ENCODE data around the gene CTSD.

The CTSD gene

DNA sequence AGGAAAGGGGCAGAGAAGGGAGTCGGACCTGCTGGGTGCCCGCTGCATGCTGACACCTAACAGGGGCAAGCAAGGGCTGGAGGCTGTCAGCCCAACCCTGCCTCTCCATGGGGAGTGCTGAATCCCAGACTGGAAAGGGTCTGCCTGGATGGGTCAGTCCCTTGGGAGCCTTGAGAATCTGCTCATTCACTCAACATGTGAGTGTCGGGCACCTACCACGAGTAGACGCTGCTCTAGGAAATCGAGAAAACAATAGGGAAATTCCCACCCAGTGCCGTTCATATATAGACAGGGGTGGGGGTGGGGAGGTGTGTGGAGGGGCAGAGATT is 4.4 kb upstream of the CTSD start:
- no peak for DNase-seq

DNA sequence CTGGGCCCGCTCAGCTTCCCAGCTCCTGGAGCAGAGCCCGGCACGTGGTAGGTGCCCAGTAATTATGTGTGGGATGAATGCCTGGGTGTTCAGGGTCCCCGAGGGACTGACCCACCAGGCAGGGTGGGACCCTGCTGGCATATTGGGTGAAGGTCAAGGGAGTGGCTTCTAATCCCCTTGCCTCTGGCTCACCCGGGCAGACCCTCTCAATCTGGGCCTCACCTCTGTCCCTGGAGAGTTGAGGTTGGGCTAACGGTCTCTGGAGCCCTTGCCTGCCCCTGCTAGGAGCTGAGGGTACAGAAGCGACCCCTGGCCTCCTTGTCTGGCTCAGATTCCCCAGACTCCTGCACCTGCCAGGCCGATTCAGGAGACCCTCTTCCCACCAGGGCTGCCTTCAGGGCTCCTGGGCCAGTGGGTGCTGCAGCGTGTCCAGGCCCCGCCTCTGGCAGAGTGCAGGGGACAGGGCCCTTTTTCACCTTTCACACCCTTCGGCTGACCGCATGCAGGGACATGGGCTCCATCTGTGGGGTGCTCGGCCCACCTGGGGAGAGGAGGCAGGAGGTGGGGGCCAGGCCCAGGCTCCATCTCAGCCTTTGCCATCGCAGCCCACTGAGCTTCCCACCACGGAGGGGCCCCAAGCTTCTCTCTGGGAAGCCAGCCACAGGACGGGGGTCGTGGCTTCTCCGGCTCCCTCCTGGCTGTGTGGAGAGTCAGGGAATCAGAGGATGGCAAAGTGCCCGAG is 3.8 kb upstream of the CTSD start:
- DNase-seq = no peak

DNA sequence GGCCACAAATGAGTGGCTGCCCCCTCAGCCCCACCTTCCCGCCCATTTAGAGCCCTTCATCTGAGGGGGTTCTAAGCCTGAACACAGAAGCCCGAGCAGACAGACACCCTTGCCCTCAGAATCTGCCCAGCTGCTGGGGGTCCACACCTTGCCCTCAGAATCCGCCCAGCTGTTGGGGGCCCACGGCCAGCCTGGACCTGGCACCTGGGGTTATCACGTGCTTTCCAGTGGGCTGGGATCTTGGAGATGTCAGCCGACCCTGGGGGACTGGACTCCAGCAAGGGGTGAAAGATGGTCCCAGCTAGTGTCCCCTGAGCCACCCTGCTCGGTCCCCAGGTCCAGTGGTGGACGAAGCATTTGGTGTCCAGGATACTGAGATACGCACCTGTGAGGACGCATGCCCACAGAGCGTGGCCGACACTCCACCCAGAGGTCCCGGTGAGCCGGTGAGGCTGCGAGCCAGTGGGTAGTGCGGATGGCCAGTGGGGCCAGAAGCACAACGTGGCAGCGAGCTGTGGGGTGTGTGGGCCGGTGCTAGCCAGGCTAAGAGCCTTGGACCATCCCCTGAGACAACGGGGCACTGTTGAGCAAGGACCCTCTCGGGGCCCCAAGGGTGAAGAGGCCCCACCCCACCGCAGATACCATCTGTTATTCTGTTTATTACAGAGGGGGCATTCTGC is 3.1 kb upstream of the CTSD start:
- DNase-seq = no peak

DNA sequence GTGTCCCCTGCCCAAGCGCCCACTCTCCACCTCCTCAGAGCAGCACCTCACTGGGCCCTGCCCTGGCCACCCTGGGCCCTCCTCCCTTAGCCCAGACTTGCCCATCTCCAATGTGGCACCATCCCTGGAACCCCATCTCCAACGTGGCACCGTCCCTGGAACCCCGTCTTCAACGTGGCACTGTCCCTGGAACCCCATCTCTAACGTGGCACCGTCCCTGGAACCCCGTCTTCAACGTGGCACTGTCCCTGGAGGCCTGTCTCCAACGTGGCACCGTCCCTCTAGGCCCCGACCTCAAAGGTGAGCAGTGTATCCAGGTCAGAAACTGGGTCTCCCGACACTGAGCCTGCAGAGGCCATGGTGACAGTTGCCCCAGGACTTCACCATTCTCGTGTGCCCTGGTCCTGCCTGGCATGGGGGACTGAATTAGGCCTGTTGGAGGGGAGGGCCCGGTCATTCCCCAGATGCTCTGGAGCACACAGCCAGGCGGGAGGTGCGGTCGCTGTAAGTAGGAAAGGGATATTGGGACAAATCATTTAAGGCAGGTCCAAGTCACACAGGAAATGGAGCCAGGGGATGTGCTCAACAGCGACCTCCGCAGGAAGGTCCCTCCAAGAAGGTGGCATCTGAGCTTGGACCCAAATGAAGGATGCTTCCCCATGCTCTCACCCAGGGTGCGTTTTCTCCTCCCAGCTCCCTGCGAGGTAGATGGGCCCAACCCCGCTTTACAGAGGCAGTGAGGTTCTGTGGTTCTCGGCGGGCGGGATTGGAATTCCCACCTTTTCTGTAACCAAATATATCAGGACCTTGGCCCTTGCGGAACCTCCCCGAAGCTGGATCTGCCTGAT is 2.4 kb upstream of the CTSD start:
- DNase-seq = no peak

DNA sequence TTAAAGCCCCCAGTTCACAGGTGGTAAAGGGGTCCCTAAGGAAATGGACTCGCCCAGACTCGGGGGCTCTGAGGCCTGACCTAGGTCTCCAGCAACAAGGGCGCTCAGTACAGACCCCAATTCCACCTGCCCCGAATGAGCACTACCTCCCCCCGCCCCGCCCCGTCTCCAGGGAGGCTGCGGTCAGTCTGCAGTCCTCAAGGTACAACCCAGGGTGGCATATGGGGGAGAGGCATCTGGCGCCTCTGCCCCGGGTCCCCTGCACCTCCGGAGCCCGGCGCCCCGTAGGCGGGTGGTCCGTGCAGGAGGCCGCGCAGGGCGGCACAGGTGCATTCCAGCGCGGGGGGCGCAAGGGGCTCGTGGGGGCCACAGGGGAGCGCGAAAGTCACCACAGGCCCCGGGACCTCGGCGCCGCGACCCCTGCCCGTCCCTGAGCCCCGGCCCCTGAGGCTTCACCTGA is 361 bp downstream of the CTSD start:
- DNase-seq = no peak

DNA sequence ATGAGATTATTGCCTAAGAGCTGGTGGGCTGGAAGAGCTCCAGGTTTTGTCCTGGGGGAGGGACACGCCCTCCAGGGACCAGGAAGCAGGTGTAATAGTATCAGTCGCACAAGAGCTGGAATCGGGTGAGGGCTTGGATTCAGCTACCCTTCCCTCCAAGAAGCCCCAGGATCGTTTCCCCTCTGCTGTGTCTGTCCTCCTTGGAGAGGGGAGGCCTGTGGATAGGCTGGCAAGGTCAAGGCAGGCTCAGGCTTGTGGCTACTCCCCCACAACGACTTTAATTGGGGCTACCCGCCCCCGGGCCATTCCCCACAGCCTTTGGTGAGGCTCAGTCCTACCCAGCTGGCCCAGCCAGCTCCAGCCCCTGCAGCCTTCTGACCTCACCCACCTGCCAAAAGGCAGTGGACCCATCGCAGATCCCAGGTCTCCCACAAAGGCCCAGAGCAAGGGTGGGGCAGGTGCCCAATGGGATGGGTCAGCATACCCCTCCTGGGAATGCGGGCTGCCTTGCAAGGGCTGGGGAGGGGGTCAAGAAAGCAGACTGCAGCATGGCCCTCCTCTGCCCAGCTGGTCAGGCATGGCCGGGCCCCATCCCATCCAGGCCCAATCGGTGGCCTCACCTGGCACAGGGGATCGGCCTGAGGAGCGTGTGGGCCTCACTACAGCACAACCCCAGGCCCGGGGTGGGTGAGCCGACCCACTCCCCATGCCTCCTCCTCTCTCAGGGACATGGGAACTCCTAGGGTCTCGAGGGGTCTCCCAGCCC is 1.0 kb downstream of the CTSD start:
- DNase-seq = no peak

DNA sequence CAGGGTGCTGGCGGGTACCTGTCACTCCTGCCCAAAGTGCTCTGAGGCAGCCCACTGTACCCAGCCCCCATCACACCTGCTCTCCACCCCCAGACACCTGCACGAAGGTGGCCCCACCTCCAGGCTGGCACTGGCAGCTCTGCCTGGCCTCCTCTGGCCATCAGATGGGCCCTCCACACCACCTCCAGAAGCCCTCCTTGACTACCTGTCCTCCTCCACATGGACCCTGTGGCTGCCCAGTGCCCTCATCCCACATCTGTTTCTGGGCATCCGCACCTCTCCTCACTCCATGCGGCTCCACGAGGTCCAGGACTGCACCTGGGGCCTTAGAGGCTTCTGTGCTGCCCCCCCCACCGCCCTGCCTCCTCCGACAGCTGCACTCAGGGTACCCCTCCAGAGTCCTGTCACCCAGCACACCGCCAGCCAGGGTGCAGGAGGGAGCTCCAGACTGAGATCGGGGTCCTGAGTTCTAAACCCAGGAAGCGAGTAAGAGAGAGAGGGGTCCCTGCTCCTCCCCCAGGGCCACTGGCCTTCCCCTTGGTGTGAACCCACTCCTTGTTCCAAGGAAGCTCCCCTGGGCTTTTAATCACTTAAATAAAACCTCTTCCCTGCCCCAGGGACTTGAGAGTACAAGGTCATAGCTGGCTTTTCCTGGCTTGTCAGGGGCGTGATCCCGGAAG is 1.7 kb downstream of the CTSD start:
- DNase-seq = no peak

DNA sequence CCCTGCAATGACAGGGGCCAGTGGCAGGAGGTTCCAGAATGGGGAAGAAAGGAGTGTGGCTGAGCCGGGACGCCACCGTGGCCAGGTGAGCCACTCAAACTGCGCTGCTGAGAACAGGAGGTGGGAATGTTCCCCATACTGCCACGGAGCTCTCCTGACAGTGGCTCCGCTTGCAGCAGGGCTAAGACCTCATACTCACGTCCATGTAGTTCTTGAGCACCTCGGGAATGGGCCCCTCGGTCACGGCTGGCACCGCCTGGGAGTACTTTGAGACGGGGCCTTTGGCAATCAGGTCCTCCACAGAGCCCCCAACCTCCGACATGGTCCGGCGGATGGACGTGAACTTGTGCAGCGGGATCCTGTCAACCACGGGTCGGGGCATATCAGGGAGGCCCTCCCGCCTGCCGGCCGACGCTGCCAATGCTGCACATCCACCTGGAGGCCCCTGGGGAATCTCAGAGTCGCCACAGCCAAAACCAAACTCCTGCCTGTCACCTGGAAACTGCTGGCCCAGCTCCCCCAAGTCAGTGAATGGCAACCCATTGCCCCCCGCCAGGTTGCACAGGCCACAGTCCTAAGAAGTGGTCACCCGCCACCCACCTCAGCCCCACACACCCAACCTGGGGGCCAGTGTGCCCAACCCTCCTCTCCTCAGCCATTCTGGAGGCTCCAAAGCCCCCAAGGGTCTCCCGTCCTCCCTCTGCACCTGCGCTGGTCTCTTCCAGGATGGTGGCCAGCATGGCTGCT is 2.4 kb downstream of the CTSD start:
- no peak for DNase-seq

DNA sequence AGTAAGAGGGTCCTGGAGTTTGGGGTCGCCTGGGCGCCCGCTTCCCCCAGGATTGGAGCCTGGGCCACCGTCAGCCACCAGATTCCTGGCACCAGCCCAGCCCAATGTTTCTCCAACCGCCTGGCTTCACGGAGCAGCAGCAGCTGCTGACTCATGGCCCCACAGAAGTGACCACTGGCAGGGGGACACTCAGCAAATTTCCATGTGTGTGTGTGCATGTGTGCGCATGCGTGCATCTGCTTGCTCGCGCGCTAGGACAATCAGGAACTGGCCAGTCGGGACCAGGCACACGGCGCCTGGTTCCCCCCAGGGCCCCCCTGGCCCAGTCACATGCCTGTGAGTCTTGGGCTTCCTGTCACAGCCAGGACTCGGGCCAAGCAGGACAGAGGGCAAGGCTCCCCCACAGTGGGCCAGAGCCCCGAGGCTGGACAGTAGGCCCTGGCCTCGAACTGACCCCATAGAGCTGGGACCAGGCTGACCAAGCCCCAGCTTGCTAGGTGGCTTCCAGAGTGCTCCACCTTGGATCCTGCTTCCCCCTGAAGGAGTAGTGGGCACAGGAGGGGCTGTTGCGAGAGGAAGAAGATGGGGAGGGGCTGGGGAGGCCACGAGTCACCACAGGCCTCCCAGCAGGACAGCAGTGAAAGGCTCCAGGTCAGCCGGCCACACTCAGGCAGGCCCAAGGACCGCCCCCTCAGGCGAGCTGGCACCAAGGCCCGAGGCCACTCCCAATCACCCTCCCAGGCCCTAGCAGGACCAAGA is 3.2 kb downstream of the CTSD start:
- no peak for DNase-seq

DNA sequence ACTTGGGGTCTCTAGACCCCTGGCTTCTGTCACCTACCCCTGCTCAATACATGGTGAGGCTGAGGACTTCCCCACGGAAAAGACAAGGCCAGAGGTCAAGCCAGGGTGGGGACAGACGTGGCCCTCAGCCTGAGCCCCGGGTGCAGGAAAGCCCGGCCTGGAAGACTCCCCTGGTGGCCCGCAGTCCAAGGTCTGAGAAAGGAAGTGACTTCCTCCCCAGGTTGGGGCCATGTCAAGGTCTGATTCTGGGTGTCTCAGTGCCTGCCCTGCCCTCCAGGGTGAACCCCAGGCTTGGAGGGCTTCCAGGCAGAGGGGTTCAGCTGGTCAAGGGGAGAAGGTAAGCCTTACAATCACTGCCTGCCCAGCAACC is 3.9 kb downstream of the CTSD start:
- no peak for DNase-seq

DNA sequence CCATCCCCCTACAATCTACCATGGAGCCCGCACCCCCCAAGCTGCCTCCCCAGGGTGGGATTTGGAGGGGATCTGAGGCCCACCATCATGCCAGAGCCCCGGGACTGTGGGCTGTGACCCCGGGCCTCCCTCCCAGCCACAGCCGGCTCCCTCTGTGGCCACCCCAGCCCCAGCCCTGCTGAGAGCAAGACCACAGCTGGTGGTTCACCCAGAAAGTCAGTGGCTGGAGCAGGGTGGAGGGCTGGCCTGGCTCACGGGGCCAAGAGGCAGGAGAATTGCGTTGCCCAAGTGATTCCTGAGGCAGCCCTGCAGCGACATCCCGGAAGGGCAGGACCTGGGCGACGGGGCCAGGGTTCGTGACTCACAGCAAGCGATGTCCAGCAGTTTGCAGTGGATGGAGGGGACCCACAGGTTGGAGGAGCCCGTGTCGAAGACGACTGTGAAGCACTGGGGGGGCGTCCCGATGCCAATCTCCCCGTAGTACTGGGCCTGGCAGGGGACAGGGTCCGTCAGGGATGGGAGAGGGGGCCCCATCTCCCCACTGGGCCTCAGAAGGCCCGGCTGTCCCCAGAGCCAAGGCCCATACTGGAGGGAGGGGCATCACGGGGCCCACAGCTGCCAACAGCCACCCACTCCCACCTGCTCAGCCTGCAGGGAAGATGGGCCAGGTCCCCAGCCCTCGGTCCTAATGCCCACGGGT is 4.4 kb downstream of the CTSD start:
- DNase-seq = no peak

DNA sequence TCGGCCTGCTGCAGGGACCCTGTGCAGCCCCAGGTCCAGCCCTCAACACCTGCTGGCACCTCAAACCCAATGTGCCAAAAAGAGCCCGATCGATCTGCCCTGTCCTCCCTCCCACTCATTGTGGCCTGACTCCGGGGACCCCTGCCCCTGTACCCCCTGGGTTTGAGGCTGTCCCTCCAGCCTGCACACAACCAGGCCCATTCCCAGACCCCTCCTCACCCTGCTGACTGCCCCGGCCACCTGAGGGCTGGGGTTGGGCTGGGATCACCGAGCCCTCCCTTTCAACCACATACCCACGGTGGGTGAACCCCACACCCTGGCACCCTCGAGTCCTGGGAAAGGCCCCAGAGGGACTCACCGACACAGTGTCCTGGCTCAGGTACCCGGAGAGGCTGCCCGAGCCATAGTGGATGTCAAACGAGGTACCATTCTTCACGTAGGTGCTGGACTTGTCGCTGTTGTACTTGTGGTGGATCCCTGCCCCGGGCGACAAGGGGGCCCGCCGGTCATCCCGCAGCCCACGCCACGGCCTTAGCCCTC is 5.0 kb downstream of the CTSD start:
- no peak for DNase-seq

DNA sequence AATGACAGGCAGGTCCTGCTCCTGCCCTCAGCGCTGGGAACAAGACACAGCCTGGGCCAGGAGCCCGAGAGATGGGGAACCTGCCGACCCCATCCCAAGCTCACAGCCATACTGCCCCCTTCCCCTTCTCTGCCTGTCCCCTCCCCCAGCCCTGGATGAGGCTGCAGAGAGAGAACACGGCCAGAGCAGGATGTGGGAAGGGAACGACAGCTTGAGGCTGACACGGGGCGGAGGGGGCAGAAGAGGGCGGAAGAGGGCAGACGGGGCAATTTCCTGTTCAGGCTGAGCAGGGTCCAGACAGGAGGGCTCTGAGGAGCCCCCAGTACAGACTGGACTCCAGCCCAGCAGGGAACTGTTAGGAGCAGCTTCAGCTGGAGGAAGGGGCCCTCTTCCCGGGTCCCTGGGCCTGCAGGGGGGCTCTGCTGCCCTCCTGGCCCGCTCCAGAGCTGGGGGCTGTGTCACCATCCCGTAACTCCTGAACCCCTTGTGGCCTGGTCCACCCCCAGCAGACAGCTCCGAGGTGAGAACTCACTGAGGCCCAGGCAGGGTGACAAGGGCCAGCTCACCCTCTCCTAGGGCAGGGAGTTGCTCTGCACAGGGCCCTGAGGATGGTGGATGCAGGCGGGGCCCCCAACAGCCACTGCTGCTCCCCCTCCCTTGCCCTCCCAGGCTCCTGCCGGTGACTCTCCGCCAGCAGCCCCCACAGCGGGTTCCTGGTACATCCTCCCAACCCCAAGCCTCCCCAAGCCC is 5.7 kb downstream of the CTSD start:
- peak; percentile 56 for DNase-seq

DNA sequence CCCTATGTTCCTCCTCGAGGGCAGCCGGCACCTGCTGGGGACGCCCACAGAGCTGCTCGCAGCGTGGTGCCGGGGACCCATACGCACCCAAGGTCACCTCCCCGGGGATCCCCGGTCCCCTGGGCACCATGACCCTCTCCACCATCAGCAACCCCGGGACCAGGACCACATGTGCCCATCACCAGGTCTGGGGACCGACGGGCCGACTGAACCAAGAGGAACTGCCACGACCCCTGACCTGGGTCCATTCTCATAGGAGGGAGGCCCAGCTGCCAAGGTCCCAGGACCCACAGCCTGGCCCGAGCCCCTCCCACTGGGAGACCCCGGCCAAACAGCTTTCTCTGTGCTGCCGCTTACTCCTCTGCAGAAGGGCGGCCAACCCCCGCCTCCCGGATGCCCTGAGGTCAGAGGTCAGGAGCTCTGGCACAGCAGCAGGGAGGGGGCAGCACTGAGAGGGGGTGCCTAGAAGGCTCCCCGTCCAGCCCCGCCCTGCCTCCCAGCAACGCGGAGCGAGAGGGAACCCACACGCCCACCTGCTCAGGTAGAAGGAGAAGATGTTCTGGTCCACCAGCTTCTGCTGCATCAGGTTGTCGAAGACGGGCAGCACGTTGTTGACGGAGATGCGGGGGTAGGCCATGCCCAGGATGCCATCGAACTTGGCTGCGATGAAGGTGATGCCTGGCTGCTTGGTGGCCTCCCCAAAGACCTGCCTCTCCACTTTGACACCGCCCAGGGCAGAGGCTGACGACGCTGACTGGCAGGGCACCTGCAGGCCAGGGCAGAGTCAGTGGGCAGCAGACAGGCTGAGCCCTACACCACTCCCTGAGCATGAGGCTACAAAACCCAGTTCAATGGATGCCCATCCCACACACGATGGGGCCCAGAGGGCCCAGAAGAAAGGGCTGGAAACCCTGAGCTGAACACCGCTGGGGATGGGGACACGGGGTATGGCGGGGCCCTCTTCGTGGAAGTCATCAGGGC is 6.6 kb downstream of the CTSD start:
- DNase-seq = no peak

DNA sequence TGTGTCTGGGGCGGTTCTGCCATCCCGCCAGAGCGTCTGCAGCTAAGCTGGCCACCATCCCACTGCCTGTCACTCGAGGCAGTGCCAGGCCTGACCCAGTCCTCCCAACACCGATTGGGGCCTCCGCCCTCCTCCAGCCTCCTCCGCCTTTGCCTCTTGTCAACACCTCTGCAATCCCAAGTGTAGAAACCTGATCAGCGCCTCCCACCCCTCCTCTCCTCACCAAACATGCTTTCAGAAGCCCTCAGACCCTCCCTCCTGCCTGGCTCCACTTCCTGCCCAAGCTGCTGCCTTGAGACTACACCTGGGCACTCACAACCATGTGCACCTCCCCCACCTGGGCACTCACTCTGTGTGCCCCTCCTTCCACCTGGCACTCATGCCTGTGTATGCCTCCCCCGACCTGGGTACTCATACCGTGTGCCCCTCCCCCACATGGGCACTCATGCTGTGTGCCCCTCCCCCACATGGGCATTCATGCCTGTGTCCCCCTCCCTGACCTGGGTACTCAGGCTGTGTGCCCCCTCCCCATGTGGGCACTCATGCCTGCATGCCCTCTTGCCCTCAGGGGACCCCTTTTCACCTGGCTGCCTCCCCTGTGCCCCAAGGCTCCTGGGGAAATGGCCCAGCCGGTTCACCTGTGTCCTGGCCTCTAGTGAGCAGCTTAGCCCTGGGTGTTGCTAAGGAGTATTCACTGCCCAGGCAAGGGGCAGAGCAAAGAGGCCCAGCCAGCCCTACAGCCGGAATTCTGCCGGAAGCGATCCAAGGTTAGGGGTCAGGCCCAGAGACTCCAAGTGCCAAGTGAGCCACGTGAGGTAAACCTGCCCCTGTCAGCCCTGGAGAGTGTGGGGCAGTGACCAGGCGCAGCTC is 7.8 kb downstream of the CTSD start:
- no peak for DNase-seq

DNA sequence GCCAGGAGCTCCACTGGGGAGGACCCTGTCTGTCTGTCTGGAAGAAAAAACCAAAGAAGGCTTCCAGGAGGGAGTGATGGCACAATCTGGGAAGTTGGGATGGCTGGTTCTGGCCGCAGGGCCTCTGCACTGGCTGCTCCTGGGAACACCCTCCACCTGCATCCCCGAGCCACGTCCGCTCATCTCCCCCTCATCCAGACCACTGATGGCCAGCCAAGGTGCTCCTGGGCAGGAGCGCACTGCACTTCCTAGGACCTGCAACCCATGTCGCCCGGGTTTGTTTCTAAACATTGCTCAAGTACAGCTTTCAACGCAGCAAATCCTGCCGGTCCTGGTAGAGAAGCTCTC is 8.4 kb downstream of the CTSD start:
- no peak for DNase-seq
